NCI-H226 (cell line): ENCODE data around the gene FLACC1.
"Not testable (repeated sequence)": the region's sequence is repeated elsewhere in the genome, so short reads cannot be mapped to it uniquely, and the experiment has no call there.

Experiments
- DNase-seq: peaks from one replicate; pipeline ENCODE4 v3.0.0-alpha.2; 2015

Gene FLACC1

GRCh38 chr2:201348758-201349157 lies 8.4 kb downstream of the FLACC1 start:
- DNase-seq: no peak

GRCh38 chr2:201347138-201347537 lies 10.0 kb downstream of the FLACC1 start:
- no peak for DNase-seq

GRCh38 chr2:201345625-201346213 lies 11.4 kb downstream of the FLACC1 start:
- DNase-seq: no peak

- no peak for DNase-seq
Measured at GRCh38 chr2:201344663-201345366, 12.3 kb downstream of the FLACC1 start.

GRCh38 chr2:201343559-201343958 lies 13.6 kb downstream of the FLACC1 start:
- DNase-seq: no peak

- DNase-seq: no peak
Measured at GRCh38 chr2:201342923-201343322, 14.2 kb downstream of the FLACC1 start.

GRCh38 chr2:201329409-201329808 lies 27.7 kb downstream of the FLACC1 start:
- no peak for DNase-seq

GRCh38 chr2:201327678-201328077 lies 29.5 kb downstream of the FLACC1 start:
- DNase-seq: no peak

GRCh38 chr2:201322772-201323171 lies 34.4 kb downstream of the FLACC1 start:
- no peak for DNase-seq

GRCh38 chr2:201320701-201321100 lies 36.4 kb downstream of the FLACC1 start:
- DNase-seq: no peak

- DNase-seq: no peak
Measured at GRCh38 chr2:201320257-201320656, 36.9 kb downstream of the FLACC1 start.

GRCh38 chr2:201319511-201319910 lies 37.6 kb downstream of the FLACC1 start:
- DNase-seq: no peak

- no peak for DNase-seq
Measured at GRCh38 chr2:201313362-201313761, 43.8 kb downstream of the FLACC1 start.

- DNase-seq: no peak
Measured at GRCh38 chr2:201308914-201309313, 48.2 kb downstream of the FLACC1 start.

- DNase-seq: peak; percentile 29
Measured at GRCh38 chr2:201307876-201308275, 49.3 kb downstream of the FLACC1 start.

- DNase-seq: not testable (repeated sequence)
Measured at GRCh38 chr2:201299929-201300328, 57.2 kb downstream of the FLACC1 start.

- DNase-seq: peak; percentile 2
Measured at GRCh38 chr2:201298462-201299052, 58.6 kb downstream of the FLACC1 start.

GRCh38 chr2:201290457-201291148 lies 66.5 kb downstream of the FLACC1 start:
- not testable (repeated sequence) for DNase-seq

GRCh38 chr2:201285499-201285898 lies 71.6 kb downstream of the FLACC1 start:
- DNase-seq: no peak

- no peak for DNase-seq
Measured at GRCh38 chr2:201280191-201281040, 76.7 kb downstream of the FLACC1 start.

GRCh38 chr2:201279079-201279478 lies 78.1 kb downstream of the FLACC1 start:
- DNase-seq: no peak

GRCh38 chr2:201276511-201276910 lies 80.6 kb downstream of the FLACC1 start:
- DNase-seq: no peak

GRCh38 chr2:201275990-201276389 lies 81.2 kb downstream of the FLACC1 start:
- no peak for DNase-seq
